HPDE6-E6E7 (cell line): Measurements from ENCODE around the gene LITAFD.
A peak's percentile ranks its signal among the peaks of the same experiment; 100 is the strongest.
"Not testable (repeated sequence)": the region's sequence is repeated elsewhere in the genome, so short reads cannot be mapped to it uniquely, and the experiment has no call there.

ENCODE experiments used
- DNase-seq: peaks from one replicate; pipeline ENCODE4 v3.0.0; 2011; ENCODE audit warnings: missing footprints; ENCODE audit errors: extremely low spot score

The LITAFD gene

DNA sequence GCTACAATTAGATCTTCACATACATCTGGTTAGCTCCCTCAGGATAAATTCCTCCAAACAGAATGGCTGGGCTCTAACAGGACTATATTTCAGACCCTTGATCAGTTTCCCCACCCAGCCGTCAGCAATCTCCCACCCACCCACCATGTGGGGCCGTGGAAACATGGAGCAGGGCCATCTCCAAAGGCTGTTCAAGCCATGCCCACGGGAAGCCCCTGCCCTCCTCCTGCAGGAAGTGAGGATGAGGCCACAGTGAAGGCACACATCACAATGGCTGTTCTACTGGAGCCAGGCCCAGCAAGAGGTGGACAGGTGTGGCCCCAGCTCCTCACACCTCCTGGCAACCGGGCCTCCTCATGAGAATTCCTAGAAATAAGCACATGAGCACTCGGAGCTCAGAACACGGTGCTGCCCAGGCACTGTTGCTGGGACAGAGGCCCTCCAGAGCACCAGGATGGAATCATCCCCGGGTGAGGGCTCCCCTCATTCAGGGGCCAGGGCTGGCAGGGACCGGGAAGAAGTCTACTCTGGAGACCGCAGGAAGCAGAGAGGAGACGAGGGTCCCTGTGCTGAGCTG lies at the start of gene LITAFD:
TSS of gene LITAFD (plus strand) at position 311 of the 577 bp plus-strand sequence. CDS start 2,005 bp downstream, outside the sequence.
- no peak for DNase-seq

GRCh38 chr16:8832717-8833105 lies 49.4 kb upstream of the LITAFD start:
- no peak for DNase-seq

GRCh38 chr16:8836797-8837196 lies 45.4 kb upstream of the LITAFD start:
- DNase-seq, result not testable (repeated sequence)

DNA sequence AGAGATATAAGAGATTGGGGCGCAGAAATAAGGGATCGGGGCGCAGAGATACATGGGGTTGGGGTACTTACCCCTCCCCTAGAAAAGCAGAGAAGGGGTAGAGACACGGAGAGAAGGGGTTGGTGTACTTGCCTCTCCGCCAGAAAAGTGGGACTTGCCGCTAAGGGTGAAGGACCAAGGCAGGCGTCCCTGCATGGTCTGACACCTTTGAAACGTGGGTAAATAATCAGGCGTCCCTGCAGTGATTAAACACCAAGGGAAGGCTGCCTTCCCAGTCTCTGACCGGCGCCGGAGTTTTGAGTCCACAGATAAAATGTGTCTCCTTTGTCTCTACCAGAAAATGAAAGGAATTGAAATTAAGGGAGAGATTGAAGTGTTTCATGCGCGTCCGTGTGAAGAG lies 44.6 kb upstream of the LITAFD start:
- DNase-seq, result not testable (repeated sequence)

GRCh38 chr16:8842016-8842415 lies 40.1 kb upstream of the LITAFD start:
- DNase-seq, result not testable (repeated sequence)

- DNase-seq, result not testable (repeated sequence)
Observed at GRCh38 chr16:8843296-8843695, 38.9 kb upstream of the LITAFD start.

DNA sequence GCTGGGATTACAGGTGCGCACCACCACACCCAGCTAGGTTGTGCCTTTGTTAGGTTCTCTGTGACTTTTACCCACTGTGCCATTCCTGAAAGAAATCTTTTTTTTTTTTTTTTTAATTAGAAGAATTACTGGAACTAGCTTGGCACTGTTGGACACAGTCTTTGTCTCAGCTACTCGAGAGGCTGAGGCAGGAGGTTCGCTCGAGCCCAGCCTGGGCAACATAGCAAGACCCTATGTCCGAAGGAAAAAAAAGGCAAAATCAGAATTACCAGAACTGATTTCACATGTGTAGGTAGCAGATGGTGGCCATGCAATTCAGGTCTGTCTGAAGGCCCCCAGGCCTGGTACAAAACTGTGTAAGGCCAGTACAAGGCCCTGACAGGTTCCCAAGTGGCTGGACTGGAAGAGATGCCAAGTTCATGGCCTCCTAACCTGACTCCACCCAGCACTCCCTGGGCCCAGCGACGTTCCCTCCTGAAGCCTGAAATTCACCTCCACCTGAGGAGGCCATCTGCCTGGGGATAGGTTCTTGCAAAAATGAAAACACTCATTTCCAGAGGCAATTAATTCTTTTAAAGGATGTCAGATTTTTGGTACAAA lies 36.4 kb upstream of the LITAFD start:
- no peak for DNase-seq

DNA sequence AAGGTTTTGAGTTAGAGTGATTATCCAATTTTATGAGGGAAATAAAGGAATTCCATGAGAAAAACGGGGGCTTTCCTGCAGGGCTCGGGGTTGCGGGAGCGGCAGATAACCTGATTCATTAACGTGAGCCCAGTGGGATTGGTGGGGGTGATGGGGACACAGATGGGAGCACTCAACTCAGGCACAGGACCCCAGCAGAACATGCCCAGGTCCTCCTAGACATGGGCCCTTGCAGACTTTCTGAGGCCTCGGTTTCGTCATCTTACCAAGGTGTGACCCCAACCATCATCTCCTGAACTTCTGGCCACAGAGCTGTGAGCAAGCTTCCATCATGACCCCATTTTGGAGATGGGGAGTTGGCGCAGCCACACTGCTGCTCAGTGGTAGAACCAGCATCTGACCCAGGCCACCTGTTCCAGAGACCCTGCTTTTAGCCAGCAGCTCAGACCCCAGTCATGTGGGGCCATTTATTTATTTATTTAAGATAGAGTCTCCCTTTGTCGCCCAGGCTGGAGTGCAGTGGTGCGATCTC lies 35.7 kb upstream of the LITAFD start:
- DNase-seq, result no peak

GRCh38 chr16:8847145-8847544 lies 35.0 kb upstream of the LITAFD start:
- DNase-seq, result no peak

DNA sequence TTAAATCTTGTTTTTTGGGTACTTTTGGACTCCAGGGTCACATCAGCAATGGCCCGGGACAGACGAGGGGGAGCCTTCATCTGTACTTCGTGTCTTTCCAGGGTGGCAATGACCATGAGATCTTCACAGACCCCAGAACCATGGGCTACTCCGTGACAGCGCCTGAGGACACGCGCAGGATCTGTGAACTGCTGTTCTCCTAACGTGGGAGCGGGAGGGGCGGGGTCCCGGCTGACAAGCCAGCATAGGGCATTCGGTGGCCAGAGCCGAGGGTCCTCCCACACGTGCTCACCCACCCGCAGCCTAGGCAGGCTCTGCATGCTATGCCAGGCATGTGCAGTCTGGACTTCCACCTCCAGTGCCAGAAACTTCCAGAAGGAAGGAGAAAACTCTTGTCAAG lies 34.5 kb upstream of the LITAFD start:
- no peak for DNase-seq

- DNase-seq, result no peak
Observed at GRCh38 chr16:8848231-8848938, 33.8 kb upstream of the LITAFD start.

- peak; percentile 86 for DNase-seq
Observed at GRCh38 chr16:8848939-8849391, 33.2 kb upstream of the LITAFD start.

DNA sequence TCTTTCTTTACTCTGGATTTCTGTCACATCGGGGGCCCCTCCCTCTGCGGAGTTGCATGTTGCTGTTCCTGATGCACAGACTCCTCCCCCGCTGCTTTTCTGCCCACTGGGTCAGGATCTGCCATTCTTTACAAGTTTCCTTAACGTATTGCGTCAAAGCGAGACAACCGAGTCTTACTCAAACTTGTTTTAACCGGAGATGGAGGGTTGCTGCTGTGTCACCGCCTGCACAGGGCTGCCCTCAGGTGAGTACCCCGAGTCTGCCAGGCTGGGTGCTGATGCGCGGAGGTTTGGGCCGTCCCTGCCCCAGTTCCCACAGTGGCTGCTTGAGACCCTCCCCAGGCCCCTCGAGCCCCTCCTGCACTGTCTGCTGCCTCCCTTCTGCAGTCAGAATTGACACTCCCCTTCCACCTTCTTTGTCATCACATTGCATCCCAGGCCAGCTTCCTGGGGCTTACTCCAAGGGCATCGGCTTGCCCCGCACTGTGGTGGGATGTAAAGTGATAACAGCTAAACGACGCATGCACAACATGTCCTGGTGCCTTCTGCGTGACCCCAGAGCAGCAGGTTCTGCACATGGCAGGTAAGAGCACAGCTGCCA lies 32.6 kb upstream of the LITAFD start:
- DNase-seq, result peak; percentile 61

DNA sequence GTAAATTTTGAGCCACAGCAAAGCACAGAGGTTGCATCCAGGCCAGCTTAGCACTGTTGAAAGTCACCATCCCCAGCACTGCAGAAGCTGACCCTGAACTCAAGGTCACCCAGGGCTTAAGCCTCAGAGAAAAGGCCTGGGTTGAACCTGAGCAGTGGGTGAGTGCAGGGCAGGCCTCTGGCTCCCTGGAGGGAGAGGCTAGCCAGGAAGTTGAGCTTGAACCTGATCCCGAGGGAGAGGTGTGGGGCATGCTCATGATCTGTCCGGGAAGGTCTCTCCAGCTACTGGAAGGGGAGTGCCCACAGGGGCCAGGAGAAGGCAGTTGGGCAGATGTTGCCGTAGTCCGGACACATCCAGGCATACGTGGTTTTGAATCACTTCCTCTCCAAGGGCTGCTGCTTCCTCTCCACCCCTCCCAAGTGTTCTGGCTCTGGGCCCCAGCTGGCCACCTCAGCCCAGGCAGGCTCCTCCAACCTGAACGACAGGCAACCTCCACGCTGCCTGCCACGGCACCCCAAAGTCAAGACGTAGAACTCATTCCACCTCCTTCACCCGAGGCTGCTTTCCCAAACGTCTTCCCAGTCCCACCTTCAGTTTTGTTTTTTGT lies 31.8 kb upstream of the LITAFD start:
- peak; percentile 82 for DNase-seq

GRCh38 chr16:8851761-8852403 lies 30.3 kb upstream of the LITAFD start:
- DNase-seq, result no peak

DNA sequence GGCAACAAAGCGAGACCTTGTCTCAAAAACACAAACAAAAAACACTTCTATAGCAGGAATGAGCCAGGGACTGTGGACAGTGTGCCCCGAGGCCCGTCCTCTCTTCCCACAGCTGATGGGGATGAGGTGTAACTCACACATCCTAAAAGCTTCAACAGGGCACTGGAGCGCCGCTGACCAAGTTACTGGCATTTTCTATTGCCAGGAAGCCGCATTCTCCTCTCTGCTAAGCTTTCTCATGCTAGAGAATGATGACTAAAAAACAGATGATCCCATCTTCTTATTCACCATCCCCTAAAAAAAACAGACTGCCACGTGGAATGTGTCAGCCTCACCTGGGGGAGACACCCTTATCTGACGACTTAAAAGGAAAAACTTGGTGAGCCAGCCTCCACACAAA lies 29.6 kb upstream of the LITAFD start:
- DNase-seq, result no peak

- DNase-seq, result no peak
Observed at GRCh38 chr16:8853150-8853549, 29.0 kb upstream of the LITAFD start.

DNA sequence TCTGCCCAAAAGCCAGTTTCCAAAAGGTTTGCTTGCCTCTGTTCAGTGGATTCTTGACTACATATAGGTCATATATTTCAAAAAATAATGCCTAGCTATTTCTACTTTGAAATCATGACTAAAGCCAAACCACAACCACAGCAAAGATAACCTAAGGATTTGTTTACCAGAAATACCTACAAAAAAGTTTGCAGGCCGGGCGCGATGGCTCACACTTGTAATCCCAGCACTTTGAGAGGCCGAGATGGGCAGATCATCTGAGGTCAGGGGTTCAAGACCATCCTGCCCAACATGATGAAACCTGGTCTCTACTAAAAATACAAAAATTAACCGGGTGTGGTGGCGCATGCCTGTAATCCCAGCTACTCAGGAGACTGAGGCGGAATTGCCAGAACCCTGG lies 28.5 kb upstream of the LITAFD start:
- no peak for DNase-seq

- no peak for DNase-seq
Observed at GRCh38 chr16:8854298-8854948, 27.7 kb upstream of the LITAFD start.

- DNase-seq, result no peak
Observed at GRCh38 chr16:8855051-8855786, 26.9 kb upstream of the LITAFD start.
